ENCODE data around the gene SLC6A11. TPM values are rescaled to one million over a fixed set of nuclear protein-coding genes. Genes with fewer than 3 reads are reported as not detected.

Gene SLC6A11
- total RNA-seq, 1 experiment from 2014 or later, result 1.5 TPM

- peak; percentile 6 for DNase-seq
- Mint-ChIP-seq H3K4me3 (no peak overlapping the region), H3K4me1 (peaks cover 3 to 4% of the 10 kb centered on the region in 2 experiments; a peak in 3 of 4 replicates), H3K27ac (peak overlapping the region in 1 of 3 experiments; percentile 28; a peak in 1 of 7 replicates), H3K9me3 (no peaks in the 10 kb centered on the region; a peak in 1 of 5 replicates), H3K27me3 (ENCODE audit: low read depth) (peaks cover 19% of the 10 kb centered on the region), H3K36me3 (ENCODE audit: insufficient read depth in 1 of 3, low read depth in 3 of 3) (no peaks in the 10 kb centered on the region)
- Histone ChIP-seq H3K14ac (ENCODE audit: insufficient read depth, low read length) (no peak overlapping the region), H2BK12ac (ENCODE audit: insufficient read length, low read depth, low read length) (no peak overlapping the region), H3K18ac (ENCODE audit: insufficient read length, low read depth, low read length) (no peak overlapping the region), H3K27me3 (ENCODE audit: insufficient read depth, low read length) (no peaks in the 10 kb centered on the region), H3K27ac (ENCODE audit: insufficient read length, low read depth, low read length) (no peak overlapping the region), H3K23ac (ENCODE audit: insufficient read length, low read depth, low read length) (no peak overlapping the region), H4K20me1 (ENCODE audit: control insufficient read depth, insufficient read depth, insufficient read length) (no peaks in the 10 kb centered on the region), H2BK120ac (ENCODE audit: low read depth, low read length, poor library complexity, severe bottlenecking) (no peak overlapping the region), H3K79me1 (ENCODE audit: insufficient read depth, low read depth, low read length, poor library complexity, severe bottlenecking) (no peaks in the 10 kb centered on the region), H3K9ac (ENCODE audit: extremely low read depth, insufficient read length, low read length) (no peak overlapping the region), H3K79me2 (ENCODE audit: insufficient read depth, low read length) (no peaks in the 10 kb centered on the region), H2BK20ac (ENCODE audit: low read depth, low read length, poor library complexity, severe bottlenecking) (no peak overlapping the region), H3K4ac (ENCODE audit: low read depth, low read length) (no peak overlapping the region), H2AK5ac (ENCODE audit: insufficient read length, low read length) (no peak overlapping the region), H4K8ac (replicated peaks; ENCODE audit: insufficient read length, low read depth, low read length) (no peak overlapping the region), H2AFZ (ENCODE audit: low read length) (no peak overlapping the region), H2BK15ac (ENCODE audit: low read depth, low read length) (no peak overlapping the region), H3K9me3 (ENCODE audit: control insufficient read depth, low read depth, low read length) (no peaks in the 10 kb centered on the region), H2BK5ac (ENCODE audit: insufficient read length, low read length) (no peak overlapping the region), H4K91ac (ENCODE audit: insufficient read length, low read depth, low read length) (no peak overlapping the region), H3K56ac (ENCODE audit: insufficient read length, low read depth, low read length) (no peak overlapping the region), H3T11ph (ENCODE audit: low read length) (no peak overlapping the region), H3K23me2 (ENCODE audit: insufficient read length, low read depth, low read length, poor library complexity, severe bottlenecking) (no peaks in the 10 kb centered on the region), H3K4me2 (ENCODE audit: insufficient read depth, insufficient read length, low read length) (no peak overlapping the region), H3K4me1 (ENCODE audit: insufficient read depth, low read length) (no peaks in the 10 kb centered on the region), H4K5ac (ENCODE audit: insufficient read length, low read depth, low read length) (no peak overlapping the region)
- no peak for TF ChIP-seq CTCF (conservative IDR thresholded peaks at IDR 0.05)
- WGBS (ENCODE audit: extremely low coverage, insufficient read length, low lambda C conversion rate), result no CpG with 5 or more reads among the region's 13 CpGs
Measured at GRCh38 chr3:10926256-10926810, 110.3 kb downstream of the SLC6A11 start.
